Transverse colon (tissue), 4 donors: ENCODE data around the gene MYL2. TPM values are rescaled to one million over a fixed set of nuclear protein-coding genes. Genes with fewer than 3 reads are reported as not detected.

ENCODE experiments used
- DNase-seq: peaks from one replicate; pipeline ENCODE4 v3.0.0-alpha.2; 2019
- H3K27ac ChIP-seq, 4 donors: fragments of 200-600 bp; sonication (generic); 2 replicates each; pipeline ENCODE4 v1.5.1; 2016 to 2018; ENCODE audit warnings: inconsistent platforms in 4 of 4
- H3K27me3 ChIP-seq: fragments of 200-600 bp; sonication (generic); 2 replicates; pipeline ENCODE4 v1.5.1; 2017; ENCODE audit warnings: inconsistent platforms
- H3K36me3 ChIP-seq, 4 donors: fragments of 200-600 bp; sonication (generic); 2 replicates each; pipeline ENCODE4 v1.5.1; 2017 to 2019; ENCODE audit warnings: inconsistent platforms in 4 of 4
- H3K4me1 ChIP-seq, 4 donors: fragments of 200-600 bp; sonication (generic); 2 replicates each; pipeline ENCODE4 v1.5.1; 2017 to 2020; ENCODE audit warnings: inconsistent platforms in 4 of 4
- H3K4me3 ChIP-seq, 4 donors: fragments of 200-600 bp; sonication (generic); 1 replicate in 1 of 4; 2 replicates in 3 of 4; pipeline versions ENCODE4 v1.5.1 to v1.6.1; 2017 to 2019; ENCODE audit warnings: inconsistent platforms in 4 of 4
- H3K9me3 ChIP-seq, 2 donors: fragments of 200-600 bp; sonication (generic); 2 replicates each; pipeline ENCODE4 v1.5.1; 2017 to 2019; ENCODE audit warnings: inconsistent platforms in 2 of 2
- CTCF ChIP-seq, 5 experiments: fragments of 200-600 bp in 3 of 5; fragments of 450-650 bp in 2 of 5; sonication (generic) in 3 of 5; IDR thresholded peaks; 1 replicate in 2 of 5; 2 replicates in 3 of 5; pipeline ENCODE4 v1.5.1; 2016 to 2017; ENCODE audit warnings: antibody characterized with exemption in 5 of 5, inconsistent platforms in 3 of 5, mild to moderate bottlenecking in 2 of 5, moderate library complexity in 1 of 5
- EP300 ChIP-seq: sonication (generic); formaldehyde crosslinking; IDR thresholded peaks from one replicate; pipeline ENCODE4 v1.6.1; 2017; ENCODE audit warnings: antibody characterized with exemption, low read depth
- POLR2A ChIP-seq: fragments of 450-650 bp; IDR thresholded peaks from one replicate; pipeline ENCODE4 v1.6.1; 2016; ENCODE audit warnings: antibody characterized with exemption, mild to moderate bottlenecking, moderate library complexity
- POLR2AphosphoS5 ChIP-seq, 3 donors: sonication (generic); formaldehyde crosslinking; IDR thresholded peaks; one replicate each; pipeline ENCODE4 v1.6.1; 2016; ENCODE audit warnings: antibody characterized with exemption in 3 of 3
- whole genome bisulfite sequencing, 2 donors: methylation state at CpG; one replicate each; pipeline ENCODE4 v1.1.5; 2018; ENCODE audit warnings: low coverage in 1 of 2; 5-methylcytosine and 5-hydroxymethylcytosine counted together
- in situ Hi-C, 4 donors: fragments of 200-750 bp; cut with MboI; loops; one replicate each; pipeline versions ENCODE4 v1.15.0 to v1.15.1; 2017; ENCODE audit warnings: low sequenced_read_pairs in 3 of 4, low pct_ligation_motif_present in 1 of 4, low pct_unique_long_range_greater_than_20kb in 1 of 4
- intact Hi-C: fragments of 100-400 bp; cut with DNase I; formaldehyde crosslinking; loops from one replicate; pipeline ENCODE4 v1.15.1; 2023; ENCODE audit warnings: low total_unique reads
- total RNA-seq, 4 donors: library from RNA; depleted of rRNA; stranded (reverse); fragments of >200 nt; gene quantifications; one replicate each; pipeline ENCODE4 v1.1.0, GENCODE V29; 2016

MYL2 gene
- total RNA-seq, 4 donors from 2014 or later: 2.2 TPM; not detected in 3

- Histone ChIP-seq H3K9me3 (no peaks in the 10 kb centered on the region), H3K4me1 (peaks cover 0 to 6% (median 0%) of the 10 kb centered on the region in 4 donors), H3K27ac (no peak overlapping the region), H3K4me3 (no peak overlapping the region), H3K27me3 (peaks cover 20% of the 10 kb centered on the region), H3K36me3 (no peaks in the 10 kb centered on the region)
- WGBS, 2 donors: 93 to 95% methylated on average over 8 to 16 of the region's 16 CpGs
- intact Hi-C loops: no loop called here
- TF ChIP-seq POLR2A (no peak), EP300 (no peak), POLR2AphosphoS5 (IDR thresholded peaks at IDR 0.05) (no peak), CTCF (IDR thresholded peaks at IDR 0.05) (no peak)
- in situ Hi-C loops: loop anchor here in 2 of 4 donors (10.0 to 25.0 kb wide), 2 partner anchors 371 to 379 kb away; no protein-coding TSS in a partner anchor
- DNase-seq: no peak
Measured at GRCh38 chr12:110933326-110933974, 13.1 kb upstream of the MYL2 start.

- peaks cover 0 to 2% (median 0%) of the 10 kb centered on the region in 4 donors for H3K4me1 ChIP-seq
- WGBS, 2 donors: 30 to 53% methylated on average over 5 to 11 of the region's 11 CpGs
- no peaks in the 10 kb centered on the region for H3K9me3 ChIP-seq
- no peak overlapping the region for H3K4me3 ChIP-seq
- H3K36me3 ChIP-seq: no peaks in the 10 kb centered on the region
- DNase-seq: no peak
- in situ Hi-C loops (loop anchor here in 2 of 4 donors (10.0 to 25.0 kb wide), 2 partner anchors 373 to 380 kb away; no protein-coding TSS in a partner anchor), intact Hi-C loops (no loop called here)
- TF ChIP-seq EP300 (no peak), POLR2A (no peak)
- no peak overlapping the region for H3K27ac ChIP-seq
- H3K27me3 ChIP-seq: peaks cover 15% of the 10 kb centered on the region
Measured at GRCh38 chr12:110932046-110932445, 11.7 kb upstream of the MYL2 start.

GRCh38 chr12:110931315-110931728 is 10.9 kb upstream of the MYL2 start:
- Histone ChIP-seq H3K27me3 (peaks cover 8% of the 10 kb centered on the region), H3K4me1 (no peaks in the 10 kb centered on the region), H3K9me3 (no peaks in the 10 kb centered on the region), H3K27ac (no peak overlapping the region), H3K4me3 (no peak overlapping the region), H3K36me3 (no peaks in the 10 kb centered on the region)
- DNase-seq: no peak
- TF ChIP-seq EP300 (no peak), POLR2A (no peak), CTCF (IDR thresholded peaks at IDR 0.05) (no peak), POLR2AphosphoS5 (IDR thresholded peaks at IDR 0.05) (no peak)
- 72% methylated on average over 11 of the region's 16 CpGs; no CpG with 5 or more reads in 1 of the 2 donors for WGBS, 2 donors
- in situ Hi-C loops (loop anchor here in 2 of 4 donors (10.0 to 25.0 kb wide), 2 partner anchors 373 to 381 kb away; no protein-coding TSS in a partner anchor), intact Hi-C loops (no loop called here)

GRCh38 chr12:110930348-110931314 is 10.3 kb upstream of the MYL2 start:
- intact Hi-C loops (no loop called here), in situ Hi-C loops (loop anchor here in 2 of 4 donors (10.0 to 25.0 kb wide), 2 partner anchors 374 to 382 kb away; no protein-coding TSS in a partner anchor)
- no peak overlapping the region for H3K27ac ChIP-seq
- WGBS, 2 donors: 85% methylated on average over 13 to 21 of the region's 21 CpGs
- no peaks in the 10 kb centered on the region for H3K9me3 ChIP-seq
- no peaks in the 10 kb centered on the region for H3K36me3 ChIP-seq
- no peaks in the 10 kb centered on the region for H3K4me1 ChIP-seq
- DNase-seq: no peak
- H3K4me3 ChIP-seq: no peak overlapping the region
- peaks cover 4% of the 10 kb centered on the region for H3K27me3 ChIP-seq
- TF ChIP-seq EP300 (no peak), POLR2A (no peak), POLR2AphosphoS5 (IDR thresholded peaks at IDR 0.05) (no peak), CTCF (IDR thresholded peaks at IDR 0.05) (no peak)
